ENCODE results near the gene RAMP1. TPM values are rescaled to one million over a fixed set of nuclear protein-coding genes. Genes with fewer than 3 reads are reported as not detected.
"Not testable (repeated sequence)": the region's sequence is repeated elsewhere in the genome, so short reads cannot be mapped to it uniquely, and the experiment has no call there.

RAMP1 gene
- total and polyA plus RNA-seq, 2 donors (not counting 1 experiment from before 2014, with no cell fraction given): 3.3 to 16.0 TPM

DNA sequence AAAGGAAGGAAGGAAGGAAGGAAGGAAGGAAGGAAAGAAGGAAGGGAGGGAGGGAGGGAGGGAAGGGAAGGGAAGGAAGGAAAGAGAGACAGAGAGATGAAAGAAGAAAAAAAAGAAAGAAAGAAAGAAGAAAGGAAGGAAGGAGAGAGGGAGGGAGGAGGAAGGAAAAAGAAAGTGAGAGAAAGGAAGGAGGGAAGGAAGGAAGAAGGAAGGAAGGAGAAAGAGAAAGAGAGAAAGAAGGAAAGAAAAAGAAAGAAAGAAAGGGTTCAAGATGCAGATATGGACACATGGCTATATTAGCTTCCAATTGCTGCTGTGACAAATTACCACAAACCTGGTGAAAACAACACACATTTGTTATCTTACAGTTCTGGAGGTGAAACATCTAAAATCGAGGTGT, 87.0 kb downstream of the RAMP1 start:
- no peaks in the 10 kb centered on the region for H3K79me2 ChIP-seq (ENCODE audit: control insufficient read depth, insufficient read depth, low read length)
- no peaks in the 10 kb centered on the region for H3K4me1 ChIP-seq (ENCODE audit: control insufficient read depth, extremely low read depth, insufficient read depth, low read length)
- no peak for DNase-seq (ENCODE audit: low read depth in 2 of 2)
- H3K4me3 ChIP-seq (replicated peaks in 1 of 4; ENCODE audit: control extremely low read depth in 1 of 4, insufficient read depth in 1 of 4, low read depth in 3 of 4, low read length in 4 of 4): no peak overlapping the region
- no peaks in the 10 kb centered on the region for H3K9me3 ChIP-seq (ENCODE audit: control insufficient read depth, insufficient read depth, low read depth, low read length)
- no peak overlapping the region for H2AFZ ChIP-seq (ENCODE audit: low read length)
- no peak overlapping the region for H3K27ac ChIP-seq (ENCODE audit: insufficient read depth, low read length)
- no peaks in the 10 kb centered on the region for H4K20me1 ChIP-seq (ENCODE audit: control insufficient read depth, extremely low read depth, insufficient read depth, low read length)
- no peak overlapping the region for H3K4me2 ChIP-seq (ENCODE audit: extremely low read depth, insufficient read depth, low read length)
- no peak overlapping the region for H3K9ac ChIP-seq (ENCODE audit: insufficient read depth, low read length)
- no peaks in the 10 kb centered on the region for H3K27me3 ChIP-seq (ENCODE audit: control insufficient read depth, insufficient read depth, low read length)
- TF ChIP-seq, protein P1, sequence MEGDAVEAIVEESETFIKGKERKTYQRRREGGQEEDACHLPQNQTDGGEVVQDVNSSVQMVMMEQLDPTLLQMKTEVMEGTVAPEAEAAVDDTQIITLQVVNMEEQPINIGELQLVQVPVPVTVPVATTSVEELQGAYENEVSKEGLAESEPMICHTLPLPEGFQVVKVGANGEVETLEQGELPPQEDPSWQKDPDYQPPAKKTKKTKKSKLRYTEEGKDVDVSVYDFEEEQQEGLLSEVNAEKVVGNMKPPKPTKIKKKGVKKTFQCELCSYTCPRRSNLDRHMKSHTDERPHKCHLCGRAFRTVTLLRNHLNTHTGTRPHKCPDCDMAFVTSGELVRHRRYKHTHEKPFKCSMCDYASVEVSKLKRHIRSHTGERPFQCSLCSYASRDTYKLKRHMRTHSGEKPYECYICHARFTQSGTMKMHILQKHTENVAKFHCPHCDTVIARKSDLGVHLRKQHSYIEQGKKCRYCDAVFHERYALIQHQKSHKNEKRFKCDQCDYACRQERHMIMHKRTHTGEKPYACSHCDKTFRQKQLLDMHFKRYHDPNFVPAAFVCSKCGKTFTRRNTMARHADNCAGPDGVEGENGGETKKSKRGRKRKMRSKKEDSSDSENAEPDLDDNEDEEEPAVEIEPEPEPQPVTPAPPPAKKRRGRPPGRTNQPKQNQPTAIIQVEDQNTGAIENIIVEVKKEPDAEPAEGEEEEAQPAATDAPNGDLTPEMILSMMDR (conservative IDR thresholded peaks at IDR 0.05 in 1 of 2, IDR thresholded peaks at IDR 0.05 in 1 of 2; ENCODE audit: low read depth in 1 of 2, low read length in 2 of 2): no peak
- no peak for TF ChIP-seq EZH2 (IDR thresholded peaks at IDR 0.05; ENCODE audit: low read length, missing control alignments)
- H3K36me3 ChIP-seq (ENCODE audit: control insufficient read depth, insufficient read depth, low read length): no peaks in the 10 kb centered on the region

DNA sequence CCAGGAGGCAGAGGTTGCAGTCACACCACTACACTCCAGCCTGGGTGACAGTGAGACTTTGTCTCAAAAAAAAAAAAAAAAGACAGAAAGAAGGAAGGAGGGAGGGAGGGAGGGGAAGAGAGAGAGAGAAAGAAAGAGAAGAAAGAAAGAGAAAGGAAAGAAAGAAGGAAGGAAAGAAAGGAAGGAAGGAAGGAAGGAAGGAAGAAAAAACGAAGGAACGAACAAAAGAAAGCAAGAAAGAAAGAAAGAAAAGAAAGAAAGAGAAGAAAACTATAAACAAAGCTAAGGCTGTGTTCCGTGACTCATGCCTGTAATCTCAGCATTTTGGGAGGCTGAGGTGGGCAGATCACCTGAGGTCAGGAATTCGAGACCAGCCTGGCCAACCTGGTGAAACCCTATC, 91.9 kb downstream of the RAMP1 start:
- not testable (repeated sequence) for H3K36me3 ChIP-seq (ENCODE audit: control insufficient read depth, insufficient read depth, low read length); H2AFZ ChIP-seq (ENCODE audit: low read length); H3K4me2 ChIP-seq (ENCODE audit: extremely low read depth, insufficient read depth, low read length); H3K9ac ChIP-seq (ENCODE audit: insufficient read depth, low read length); H3K79me2 ChIP-seq (ENCODE audit: control insufficient read depth, insufficient read depth, low read length); DNase-seq (ENCODE audit: low read depth in 2 of 2); H3K4me3 ChIP-seq (replicated peaks in 1 of 4; ENCODE audit: control extremely low read depth in 1 of 4, insufficient read depth in 1 of 4, low read depth in 3 of 4, low read length in 4 of 4); H3K4me1 ChIP-seq (ENCODE audit: control insufficient read depth, extremely low read depth, insufficient read depth, low read length); H3K27ac ChIP-seq (ENCODE audit: insufficient read depth, low read length); H4K20me1 ChIP-seq (ENCODE audit: control insufficient read depth, extremely low read depth, insufficient read depth, low read length); H3K9me3 ChIP-seq (ENCODE audit: control insufficient read depth, insufficient read depth, low read depth, low read length)
- H3K27me3 ChIP-seq (ENCODE audit: control insufficient read depth, insufficient read depth, low read length): peaks cover 16% of the 10 kb centered on the region

GRCh38 chr2:237951878-237952277, 92.5 kb downstream of the RAMP1 start:
- Histone ChIP-seq H3K27me3 (ENCODE audit: control insufficient read depth, insufficient read depth, low read length) (peaks cover 19% of the 10 kb centered on the region), H3K4me2 (ENCODE audit: extremely low read depth, insufficient read depth, low read length) (no peak overlapping the region), H3K36me3 (ENCODE audit: control insufficient read depth, insufficient read depth, low read length) (no peaks in the 10 kb centered on the region), H4K20me1 (ENCODE audit: control insufficient read depth, extremely low read depth, insufficient read depth, low read length) (no peaks in the 10 kb centered on the region), H3K9ac (ENCODE audit: insufficient read depth, low read length) (no peak overlapping the region), H3K79me2 (ENCODE audit: control insufficient read depth, insufficient read depth, low read length) (no peaks in the 10 kb centered on the region), H3K9me3 (ENCODE audit: control insufficient read depth, insufficient read depth, low read depth, low read length) (no peaks in the 10 kb centered on the region), H3K4me3 (replicated peaks in 1 of 4; ENCODE audit: control extremely low read depth in 1 of 4, insufficient read depth in 1 of 4, low read depth in 3 of 4, low read length in 4 of 4) (no peak overlapping the region), H3K4me1 (ENCODE audit: control insufficient read depth, extremely low read depth, insufficient read depth, low read length) (no peaks in the 10 kb centered on the region), H2AFZ (ENCODE audit: low read length) (no peak overlapping the region), H3K27ac (ENCODE audit: insufficient read depth, low read length) (no peak overlapping the region)
- DNase-seq (ENCODE audit: low read depth in 2 of 2): no peak
- TF ChIP-seq, protein P1 (conservative IDR thresholded peaks at IDR 0.05 in 1 of 2, IDR thresholded peaks at IDR 0.05 in 1 of 2; ENCODE audit: low read depth in 1 of 2, low read length in 2 of 2): no peak
- TF ChIP-seq EZH2 (IDR thresholded peaks at IDR 0.05; ENCODE audit: low read length, missing control alignments): no peak

Measured in fibroblast of lung (primary cell).